BJ (cell line): ENCODE results near the gene HGD. TPM values are rescaled to one million over a fixed set of nuclear protein-coding genes. Genes with fewer than 3 reads are reported as not detected.
A peak's percentile ranks its signal among the peaks of the same experiment; 100 is the strongest.
"Not testable (repeated sequence)": the region's sequence is repeated elsewhere in the genome, so short reads cannot be mapped to it uniquely, and the experiment has no call there.

Experiments
- CTCF ChIA-PET: fragments of 350-600 bp; formaldehyde crosslinking; extraction: SDS; loops from one replicate; lab custom pipeline; 2021; ENCODE audit warnings: antibody characterized with exemption, inconsistent platforms; lab: Yijun Ruan, JAX
- POLR2A ChIA-PET: fragments of 300-600 bp; sonication (Branson Sonifier 250); formaldehyde crosslinking; extraction: SDS; loops from one replicate; lab custom pipeline; 2021; ENCODE audit warnings: antibody characterized with exemption; lab: Charles Lee
- DNase-seq: peaks from one replicate; pipeline ENCODE4 v3.0.0-alpha.2; 2011; ENCODE audit warnings: low read depth
- H3K27me3 ChIP-seq: 2 replicates; pipeline ENCODE4 v1.6.0; 2011; ENCODE audit warnings: low read length; ENCODE audit not compliant: control insufficient read depth, insufficient read depth
- H3K36me3 ChIP-seq: 2 replicates; pipeline ENCODE4 v1.5.1; 2011; ENCODE audit warnings: low read length; ENCODE audit not compliant: control insufficient read depth, insufficient read depth
- H3K4me3 ChIP-seq: 2 replicates; pipeline ENCODE4 v1.5.1; 2011; ENCODE audit warnings: low read depth, mild to moderate bottlenecking, control low read depth, low read length
- CTCF ChIP-seq: IDR thresholded peaks from 2 replicates; pipeline ENCODE4 v1.5.1; 2011; ENCODE audit warnings: low read depth, mild to moderate bottlenecking, control low read depth, inconsistent platforms, low read length, moderate library complexity; ENCODE audit not compliant: insufficient read depth
- polyA plus RNA-seq: library from polyadenylated mRNA; depleted of rRNA; stranded (reverse); fragments of >200 nt; gene quantifications from 2 replicates; pipeline ENCODE4 v1.2.3, GENCODE V29; 2011

Gene HGD
- polyA plus RNA-seq, 1 experiment: 0.11 TPM

- no peak for DNase-seq
- H3K36me3 ChIP-seq: no peaks in the 10 kb centered on the region
- H3K27me3 ChIP-seq: no peaks in the 10 kb centered on the region
- TF ChIP-seq CTCF: no peak
- POLR2A ChIA-PET: no interaction called here
- no peak overlapping the region for H3K4me3 ChIP-seq
- CTCF ChIA-PET: no interaction called here
These were observed 58.3 kb downstream of the HGD start for GRCh38 chr3:120623727-120624093.

GRCh38 chr3:120622870-120623726 lies 58.9 kb downstream of the HGD start:
- Histone ChIP-seq H3K27me3 (no peaks in the 10 kb centered on the region), H3K36me3 (no peaks in the 10 kb centered on the region), H3K4me3 (no peak overlapping the region)
- DNase-seq: peak; percentile 46
- ChIA-PET POLR2A (no interaction called here), CTCF (no interaction called here)
- no peak for TF ChIP-seq CTCF

GRCh38 chr3:120622457-120622856 lies 59.6 kb downstream of the HGD start:
- no peak overlapping the region for H3K4me3 ChIP-seq
- POLR2A ChIA-PET: no interaction called here
- no peak for DNase-seq
- CTCF ChIA-PET: no interaction called here
- no peaks in the 10 kb centered on the region for H3K36me3 ChIP-seq
- no peak for TF ChIP-seq CTCF
- no peaks in the 10 kb centered on the region for H3K27me3 ChIP-seq

- H3K36me3 ChIP-seq, H3K4me3 ChIP-seq, H3K27me3 ChIP-seq, CTCF ChIA-PET, DNase-seq, POLR2A ChIA-PET: not testable (repeated sequence)
These were observed 65.3 kb downstream of the HGD start for GRCh38 chr3:120616745-120617144.

GRCh38 chr3:120615847-120616609 lies 66.0 kb downstream of the HGD start:
- H3K36me3 ChIP-seq: no peaks in the 10 kb centered on the region
- DNase-seq: peak; percentile 64
- H3K27me3 ChIP-seq: no peaks in the 10 kb centered on the region
- CTCF ChIA-PET: no interaction called here
- H3K4me3 ChIP-seq: no peak overlapping the region
- POLR2A ChIA-PET: no interaction called here
- no peak for TF ChIP-seq CTCF
